GM12892 (cell line): ENCODE measurements around the gene WASHC2A.
"Not testable (repeated sequence)": the region's sequence is repeated elsewhere in the genome, so short reads cannot be mapped to it uniquely, and the experiment has no call there.

Source experiments
- POLR2A ChIP-seq: IDR thresholded peaks from 2 replicates; pipeline ENCODE4 v1.6.1; 2011; ENCODE audit warnings: low read depth, low read length, control low read depth
- POLR2AphosphoS5 ChIP-seq: IDR thresholded peaks from 2 replicates; pipeline ENCODE4 v1.6.1; 2011; ENCODE audit warnings: low read depth, low read length, control low read depth
- TAF1 ChIP-seq: IDR thresholded peaks from 2 replicates; pipeline ENCODE4 v1.6.1; 2011; ENCODE audit warnings: low read depth, mild to moderate bottlenecking, control low read depth, low read length, borderline replicate concordance

- not testable (repeated sequence) for TF ChIP-seq POLR2A, POLR2AphosphoS5, TAF1
Observed at GRCh38 chr10:50112419-50113112, 44.8 kb downstream of the WASHC2A start.
